DLD1 (cell line): ENCODE results near the gene RIN2.

Experiments
- in situ Hi-C: cut with HindIII; loops from 2 replicates; pipeline ENCODE4 v1.10.0; 2017; ENCODE audit warnings: low sequenced_read_pairs

RIN2 gene

DNA sequence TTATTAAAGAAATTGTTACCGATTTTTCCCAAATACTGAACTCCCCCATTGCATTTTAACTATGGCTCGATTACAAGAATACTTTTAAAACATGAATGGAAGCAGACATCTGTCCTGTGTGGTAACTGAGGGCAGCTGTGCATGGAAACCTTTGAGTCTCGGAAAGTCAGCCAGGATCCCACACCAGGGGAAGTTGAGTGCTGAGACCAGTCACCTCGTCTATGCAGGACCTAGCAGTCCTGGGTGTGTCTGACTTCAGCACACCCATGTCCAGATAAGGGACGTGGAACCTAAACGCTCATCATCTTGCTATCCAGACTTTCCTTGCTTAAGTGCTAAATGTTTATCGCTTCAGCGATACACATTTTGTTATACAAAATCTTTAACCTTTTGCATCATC, 6.1 kb downstream of the RIN2 start:
- in situ Hi-C loops: no loop called here

DNA sequence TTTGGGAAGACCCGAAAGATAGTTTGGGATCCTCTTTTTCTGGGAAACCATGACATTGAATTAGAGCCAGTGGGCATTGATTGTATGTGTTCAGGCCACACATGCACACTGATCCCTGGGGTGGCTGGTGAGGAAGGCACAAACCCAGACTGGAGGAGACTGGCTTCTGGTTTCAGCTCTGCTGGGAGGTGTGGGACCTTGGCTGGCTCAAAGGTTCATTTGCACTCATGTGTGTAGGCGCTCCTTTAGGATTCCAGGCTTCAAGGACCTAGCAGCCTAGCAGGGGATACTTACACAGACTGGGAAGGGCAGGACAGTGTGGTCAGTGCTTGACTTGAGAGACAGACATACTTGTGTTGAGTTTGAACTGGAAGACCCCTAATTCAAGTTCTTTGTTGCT, 7.2 kb downstream of the RIN2 start:
- in situ Hi-C loops: no loop called here

DNA sequence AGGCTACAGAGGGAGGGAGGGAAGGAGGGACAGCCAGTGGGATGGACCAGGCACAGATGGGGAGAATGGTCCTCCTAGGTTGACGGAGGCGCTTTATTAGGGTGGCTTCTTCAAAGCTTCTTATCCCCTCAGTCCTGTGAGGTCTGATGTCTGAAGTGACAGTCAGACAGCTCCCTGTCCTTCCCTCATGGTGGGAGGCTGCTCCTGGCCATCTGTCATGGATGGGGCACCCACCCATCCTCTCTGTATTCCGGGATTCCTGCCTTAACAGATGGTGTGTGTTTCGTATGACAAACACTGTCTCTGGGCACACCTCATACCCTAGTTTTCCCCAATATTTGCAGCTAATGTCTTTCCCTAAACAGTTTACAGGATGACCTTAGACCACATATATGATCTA, 7.9 kb downstream of the RIN2 start:
- in situ Hi-C loops: no loop called here

DNA sequence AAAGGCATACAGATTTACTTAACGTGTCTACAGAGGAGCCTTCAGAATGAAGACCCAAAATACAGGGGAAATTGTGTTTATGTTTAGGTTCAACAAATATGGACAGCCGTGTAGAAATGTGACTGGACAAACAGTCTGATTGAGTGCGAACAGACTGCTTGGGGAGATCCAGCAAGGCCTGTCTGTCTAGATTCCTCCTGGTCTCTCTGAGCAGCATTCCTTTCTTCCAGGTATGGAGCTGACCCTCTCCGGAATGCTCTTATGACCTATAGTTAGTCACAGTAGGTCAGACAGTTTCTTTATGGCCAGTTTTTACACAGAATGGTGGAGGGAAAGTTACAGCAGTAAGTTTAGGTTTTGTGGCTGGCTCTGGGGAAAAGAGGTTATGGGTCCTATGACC, 9.0 kb downstream of the RIN2 start:
- in situ Hi-C loops: no loop called here

DNA sequence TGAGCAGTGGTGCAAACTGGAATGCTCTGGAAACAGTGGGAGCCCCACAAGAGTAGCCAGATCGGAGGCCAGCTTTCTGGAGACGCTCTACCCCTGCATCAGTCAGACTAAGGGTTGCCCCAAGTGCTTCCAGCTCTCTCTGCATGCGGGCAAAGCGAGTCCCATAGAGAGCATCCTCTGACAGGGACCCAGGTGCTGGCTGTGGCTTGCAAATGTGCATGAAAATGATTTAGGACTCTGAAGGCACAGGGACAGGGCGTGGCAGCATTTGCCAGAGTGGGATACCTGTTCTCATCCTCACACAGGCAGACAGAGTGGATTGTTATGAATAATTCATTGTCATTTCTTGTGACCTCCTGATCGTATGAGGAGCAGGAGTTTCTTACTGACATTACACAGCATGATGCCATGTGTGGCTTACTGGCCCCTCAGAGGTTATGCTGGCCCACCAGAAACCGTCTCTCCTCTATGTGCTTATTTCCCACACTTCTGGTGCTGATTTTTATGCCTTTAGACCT, 10.3 kb downstream of the RIN2 start:
- in situ Hi-C loops: no loop called here

DNA sequence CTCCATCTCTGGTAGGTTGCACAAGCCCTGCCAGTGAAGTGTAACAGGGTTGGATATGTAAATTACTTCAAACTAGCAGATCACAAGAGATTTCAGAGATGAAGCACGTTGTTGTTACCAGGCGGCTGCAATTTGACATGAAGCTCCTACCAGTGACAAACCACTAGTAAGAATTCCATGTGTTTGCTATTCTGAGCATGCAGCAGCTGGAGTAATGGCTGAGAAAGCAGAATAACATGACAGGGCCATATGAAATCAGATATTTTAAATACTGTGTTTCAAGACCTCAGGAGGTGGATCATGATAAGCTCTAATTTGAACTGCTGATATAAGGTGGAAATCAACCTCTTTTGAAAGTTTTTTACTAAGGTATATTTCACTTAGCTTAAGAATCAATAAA, 11.4 kb downstream of the RIN2 start:
- in situ Hi-C loops: no loop called here

DNA sequence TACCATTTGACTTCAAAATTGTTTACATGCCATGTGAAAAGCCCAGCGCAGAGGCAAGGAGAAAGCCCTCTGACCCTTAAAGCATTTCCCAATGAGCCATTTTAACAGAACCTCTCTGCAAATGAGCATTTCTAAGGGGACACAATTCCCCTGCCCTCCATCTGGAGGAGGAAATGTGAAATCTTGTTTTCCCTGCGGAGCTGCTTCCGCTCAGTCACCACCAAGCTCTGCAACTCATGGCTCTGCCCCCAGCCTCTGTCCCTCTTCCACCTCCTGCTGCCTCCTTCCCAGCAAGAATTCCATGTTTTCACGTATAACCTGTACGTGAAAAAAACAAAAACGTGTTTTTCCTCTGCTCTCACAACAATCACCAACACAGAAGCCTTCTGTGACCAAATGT, 12.3 kb downstream of the RIN2 start:
- in situ Hi-C loops: no loop called here

DNA sequence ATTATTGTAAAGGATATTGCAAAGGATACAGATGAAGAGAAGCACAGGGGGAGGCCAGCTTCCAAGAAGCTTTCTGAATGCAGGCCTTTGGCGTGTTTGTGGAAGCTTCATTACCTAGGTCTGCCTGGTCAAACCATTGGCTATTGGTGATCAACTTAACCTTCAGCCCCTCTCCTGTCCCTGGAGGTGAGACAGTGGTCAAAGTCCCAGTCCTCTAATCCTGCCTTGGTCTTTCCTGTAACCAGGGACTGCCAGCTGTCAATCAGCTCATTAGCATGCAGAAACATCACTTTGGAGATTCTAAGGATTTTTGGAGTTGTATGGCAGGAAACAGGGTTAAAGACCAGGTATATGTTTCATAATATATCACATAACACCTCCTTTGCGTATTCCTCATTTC, 13.0 kb downstream of the RIN2 start:
- in situ Hi-C loops: no loop called here

DNA sequence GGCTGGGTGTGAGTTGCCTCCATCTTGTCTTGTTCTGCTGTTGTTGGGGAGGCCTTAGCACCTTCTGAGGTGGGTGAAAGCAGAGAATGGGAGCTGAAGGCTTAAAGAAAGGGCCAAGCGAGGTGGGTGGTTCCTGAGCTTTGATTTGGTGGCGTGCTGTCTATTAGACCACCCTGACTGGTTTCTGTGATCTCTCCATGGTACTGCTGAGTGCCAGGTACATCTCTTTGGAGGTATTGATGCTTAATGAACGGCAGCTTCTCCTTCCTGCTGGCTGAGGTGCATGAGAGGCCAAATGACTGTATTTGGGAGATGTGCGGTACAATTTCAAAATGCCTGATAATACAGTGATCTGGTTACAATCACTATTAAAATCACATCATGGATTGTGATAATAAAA, 15.4 kb downstream of the RIN2 start:
- in situ Hi-C loops: no loop called here

DNA sequence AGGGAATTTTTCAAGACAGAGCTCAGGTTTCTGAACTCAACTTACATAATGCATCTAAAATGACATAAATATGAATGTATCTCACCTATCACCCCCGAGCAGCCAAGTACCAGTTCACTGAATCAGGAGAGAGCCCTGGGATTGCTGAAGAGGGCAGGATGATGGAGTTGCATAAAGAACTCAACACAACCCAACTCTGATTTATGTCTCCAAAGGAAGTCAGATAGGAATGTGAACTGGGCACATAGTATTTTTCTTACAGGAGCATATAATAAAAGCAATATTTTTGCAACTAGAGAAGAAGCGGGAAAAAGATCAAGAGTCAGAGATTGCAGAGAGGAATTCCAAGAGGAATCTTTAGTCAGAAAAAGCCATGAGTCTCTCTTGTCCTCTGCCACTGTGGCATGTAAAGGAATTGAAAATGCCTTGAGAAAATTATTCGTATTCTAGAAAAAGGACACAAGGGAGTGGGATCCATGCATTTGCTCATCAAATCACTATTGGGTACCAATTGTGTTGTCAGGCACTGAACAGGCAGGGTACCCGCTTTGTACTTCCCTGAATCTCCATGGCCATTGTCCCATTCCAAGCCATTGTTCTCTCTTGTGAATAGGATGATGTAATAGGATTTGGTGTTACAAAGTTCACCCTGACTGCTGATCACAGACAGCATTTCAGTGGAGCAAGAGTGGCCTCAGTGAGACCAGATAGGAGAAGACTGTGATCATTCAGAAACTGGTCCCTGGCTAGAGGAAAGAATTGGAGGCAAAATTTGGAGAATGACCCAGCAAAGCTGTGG, 16.3 kb downstream of the RIN2 start:
- in situ Hi-C loops: no loop called here

DNA sequence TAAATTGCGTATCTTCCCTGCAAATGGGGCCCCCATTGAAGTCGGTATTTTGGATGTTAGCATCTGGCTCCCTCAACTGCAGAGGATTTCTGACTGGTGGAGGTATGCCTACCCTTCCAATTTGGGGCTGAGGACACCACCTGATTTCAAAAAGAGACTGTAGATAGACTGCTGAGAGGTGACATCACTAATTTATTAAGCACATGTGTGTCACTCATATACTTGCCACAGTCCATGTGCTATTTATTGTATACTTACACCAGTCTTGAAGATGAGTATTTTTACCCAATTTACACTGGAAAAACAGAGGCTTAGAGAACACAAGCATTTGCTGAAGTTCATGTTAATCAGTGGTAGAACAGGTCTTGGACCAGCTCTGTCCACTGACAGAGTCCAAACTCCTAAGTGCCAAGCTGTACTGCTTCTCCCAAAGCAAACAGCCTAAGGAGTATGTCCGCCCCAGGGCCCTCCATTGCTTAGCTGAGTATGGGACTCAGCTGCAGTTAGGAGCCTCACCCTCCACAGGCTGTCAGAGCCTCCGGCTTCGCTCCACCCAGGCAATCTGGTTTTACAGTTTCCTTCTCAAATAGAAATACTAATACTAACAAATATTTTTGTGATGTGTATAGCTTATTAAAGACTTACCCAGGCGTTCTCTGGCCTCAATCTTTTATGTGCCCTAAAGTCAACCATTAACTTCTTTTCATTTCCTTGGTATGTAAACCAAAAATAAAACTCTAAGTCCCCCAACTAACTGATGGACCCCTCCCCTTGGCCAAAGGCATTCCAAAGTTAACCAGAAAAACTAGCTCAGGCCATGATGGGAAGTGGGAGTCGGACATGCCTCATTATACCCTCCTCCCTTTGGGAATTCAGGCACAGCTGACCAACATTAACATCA, 17.5 kb downstream of the RIN2 start:
- in situ Hi-C loops: no loop called here

DNA sequence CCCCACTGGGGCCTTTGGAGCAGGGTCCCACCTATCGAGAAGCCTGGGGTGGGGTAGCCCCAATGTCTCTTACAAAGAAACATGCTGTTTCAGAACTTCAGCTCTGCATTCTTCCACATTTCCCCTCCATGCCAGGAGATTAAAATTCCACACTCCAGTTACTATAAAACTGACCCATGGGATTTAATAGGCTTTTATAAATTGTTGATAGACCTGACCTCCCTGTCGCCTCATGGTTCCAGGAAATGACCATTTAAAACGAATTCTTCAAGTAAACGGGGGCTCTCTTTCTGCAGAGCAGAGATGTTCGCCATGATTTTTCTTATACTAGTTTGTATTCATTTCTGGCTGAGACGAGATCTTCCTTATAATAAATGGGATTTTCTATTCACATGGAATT, 19.3 kb downstream of the RIN2 start:
- in situ Hi-C loops: no loop called here

DNA sequence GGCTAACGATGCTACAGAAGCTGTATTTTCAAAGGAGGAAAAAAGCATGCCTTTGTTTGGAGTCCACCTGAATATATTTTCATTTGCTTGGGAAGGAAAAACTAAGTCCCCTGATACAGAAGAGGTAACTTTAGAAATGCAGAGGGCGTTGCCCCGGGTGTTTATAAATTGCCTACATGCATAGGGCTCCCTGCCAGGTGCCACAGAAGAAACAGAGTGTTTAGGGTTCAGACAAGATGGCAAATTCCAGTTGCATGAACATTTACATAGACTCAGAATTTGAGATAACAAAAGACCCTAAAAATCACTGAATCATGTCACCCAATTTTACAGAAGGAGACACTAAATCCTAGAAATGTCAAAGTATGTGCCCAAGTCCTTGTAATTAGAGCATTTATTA, 19.9 kb downstream of the RIN2 start:
- in situ Hi-C loops: no loop called here

DNA sequence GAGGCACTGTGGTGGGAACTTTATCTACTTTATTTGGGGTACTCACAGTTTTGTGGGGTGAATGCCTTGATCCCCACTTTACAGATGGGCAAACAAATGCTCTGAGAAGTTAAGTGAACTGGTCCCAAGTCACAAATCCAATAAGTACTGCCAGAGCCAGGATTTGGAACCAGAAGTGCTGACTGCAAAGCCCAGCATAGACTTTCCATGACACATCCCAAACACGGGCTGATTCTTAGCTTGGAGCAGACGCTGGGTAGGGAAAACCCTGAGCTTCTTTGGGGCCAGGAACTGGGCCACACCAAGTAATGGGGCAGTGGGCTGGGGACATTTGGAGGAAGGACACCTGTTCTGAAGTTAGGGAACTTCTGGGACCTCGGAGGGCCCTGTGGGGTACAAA, 20.3 kb downstream of the RIN2 start:
- in situ Hi-C loops: no loop called here

DNA sequence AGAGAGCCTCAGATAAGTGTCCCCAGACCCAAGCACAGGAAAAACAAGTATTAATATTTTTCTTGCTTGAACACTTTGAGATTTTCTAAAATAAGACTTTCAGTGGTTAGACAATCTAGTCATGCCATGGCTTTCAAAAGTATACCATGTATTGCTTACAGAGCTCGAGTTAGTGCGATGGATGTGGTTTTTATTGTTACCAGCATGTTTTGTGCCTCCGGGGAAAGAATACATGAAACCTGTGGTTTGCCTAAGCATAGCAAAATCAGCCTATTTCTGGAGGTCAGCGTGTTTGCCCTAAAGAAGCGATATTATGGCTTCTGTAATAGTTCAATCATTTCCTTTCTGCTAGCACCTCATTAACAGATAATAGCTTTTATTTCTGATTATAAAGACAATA, 21.6 kb downstream of the RIN2 start:
- in situ Hi-C loops: no loop called here

DNA sequence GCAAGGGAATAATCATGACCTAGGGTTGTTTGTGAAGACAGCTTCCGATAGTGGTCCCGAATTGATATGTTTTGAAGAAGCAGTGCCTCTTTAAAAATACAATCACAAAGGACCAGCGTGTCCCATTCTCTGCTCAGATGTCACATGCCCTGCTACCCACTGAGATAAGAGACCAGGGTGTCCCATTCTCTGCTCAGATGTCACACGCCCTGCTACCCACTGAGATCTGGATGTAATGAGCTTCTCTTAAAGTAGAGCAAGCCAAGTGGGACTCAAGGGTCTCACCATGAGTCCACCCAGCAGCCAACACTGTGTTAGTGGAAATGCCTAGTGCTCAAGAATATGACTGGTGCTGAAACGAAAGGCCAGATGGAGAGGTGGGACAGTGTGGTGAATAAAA, 22.2 kb downstream of the RIN2 start:
- in situ Hi-C loops: no loop called here

DNA sequence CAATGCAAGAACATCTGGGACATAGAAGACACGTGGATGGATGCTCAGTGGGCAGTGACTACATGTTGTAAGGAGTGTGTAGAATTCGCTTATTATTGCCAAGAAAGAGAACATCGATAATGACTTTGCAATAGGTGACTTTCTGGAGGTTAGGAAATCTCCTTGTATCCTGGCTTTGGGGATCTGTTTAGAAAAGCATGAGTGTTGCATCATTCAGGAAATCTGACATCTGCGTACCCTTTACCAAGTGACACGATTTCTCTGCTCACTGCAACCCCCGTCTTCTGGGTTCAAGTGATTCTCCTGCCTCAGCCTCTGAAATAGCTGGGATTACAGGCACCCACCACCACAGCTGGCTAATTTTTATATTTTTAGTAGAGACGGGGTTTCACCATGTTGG, 23.2 kb downstream of the RIN2 start:
- in situ Hi-C loops: no loop called here

DNA sequence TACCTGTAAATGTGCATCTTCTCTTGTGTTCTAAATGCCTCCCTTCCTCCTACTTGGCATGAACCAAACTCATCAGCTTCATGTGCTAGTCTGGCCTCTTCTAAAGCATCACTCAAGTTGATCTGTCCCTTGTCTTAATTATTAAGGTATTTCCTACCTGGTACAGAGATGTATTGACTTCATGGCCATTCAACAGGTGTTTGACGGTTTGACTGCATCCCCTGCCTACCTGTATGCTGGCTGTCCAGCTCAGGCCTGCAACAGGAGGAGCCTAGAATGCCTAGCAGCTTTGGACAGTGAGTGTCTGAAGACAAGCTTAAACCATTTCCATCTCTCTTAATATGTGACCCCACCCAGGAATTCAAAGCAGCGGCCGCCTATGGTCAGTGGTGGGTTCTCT, 24.6 kb downstream of the RIN2 start:
- in situ Hi-C loops: no loop called here

DNA sequence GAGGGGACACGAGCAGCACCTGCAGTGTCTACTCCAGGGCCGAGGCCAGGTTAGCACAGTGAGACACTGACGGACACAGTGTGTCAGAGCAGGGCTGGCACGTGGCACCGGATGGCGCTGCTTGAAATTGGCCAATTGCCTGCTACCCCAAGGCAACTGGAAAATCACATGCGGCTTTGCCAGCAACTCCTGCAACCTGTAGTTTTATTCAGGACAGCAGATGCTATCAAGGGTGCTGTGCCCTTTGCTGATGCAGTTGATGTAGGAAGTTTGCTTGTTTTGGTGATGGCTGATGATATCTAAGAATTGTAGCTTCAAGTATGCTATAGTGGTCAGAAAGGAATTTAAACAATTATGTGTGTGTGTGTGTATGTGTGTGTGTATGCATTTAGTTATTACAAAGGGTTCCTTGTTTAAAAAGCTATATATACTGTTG, 25.9 kb downstream of the RIN2 start:
- in situ Hi-C loops: no loop called here

DNA sequence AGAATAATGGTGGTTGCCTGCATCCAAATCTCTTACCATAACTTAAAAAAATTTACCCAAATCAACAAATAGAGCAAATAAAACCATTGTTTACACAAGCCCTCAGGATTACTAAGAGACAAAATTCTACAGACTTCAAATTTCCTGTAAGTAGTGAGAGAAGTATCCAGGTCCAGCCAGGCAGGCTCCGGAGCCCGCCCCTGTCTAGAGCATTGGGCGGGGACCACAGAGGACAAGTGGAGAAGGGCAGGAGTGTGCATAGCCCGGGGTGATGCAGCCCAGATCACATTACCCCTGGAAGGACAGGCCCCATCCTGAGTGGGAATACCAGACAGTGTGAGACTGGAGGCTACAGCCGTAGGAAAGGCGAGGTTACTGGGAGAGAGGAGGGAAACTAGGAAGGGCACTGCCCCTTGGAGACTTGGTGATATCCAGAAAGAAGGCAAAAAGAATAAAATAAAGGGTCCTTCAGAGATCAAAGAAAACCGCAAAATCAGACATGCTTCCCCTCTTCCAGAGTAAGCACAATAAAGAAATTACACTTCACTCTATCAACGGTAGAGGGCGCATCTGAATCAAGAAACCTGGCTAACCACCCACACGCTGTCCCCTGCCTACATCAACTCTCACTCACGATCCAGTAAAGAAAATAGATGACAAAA, 26.6 kb downstream of the RIN2 start:
- in situ Hi-C loops: no loop called here

DNA sequence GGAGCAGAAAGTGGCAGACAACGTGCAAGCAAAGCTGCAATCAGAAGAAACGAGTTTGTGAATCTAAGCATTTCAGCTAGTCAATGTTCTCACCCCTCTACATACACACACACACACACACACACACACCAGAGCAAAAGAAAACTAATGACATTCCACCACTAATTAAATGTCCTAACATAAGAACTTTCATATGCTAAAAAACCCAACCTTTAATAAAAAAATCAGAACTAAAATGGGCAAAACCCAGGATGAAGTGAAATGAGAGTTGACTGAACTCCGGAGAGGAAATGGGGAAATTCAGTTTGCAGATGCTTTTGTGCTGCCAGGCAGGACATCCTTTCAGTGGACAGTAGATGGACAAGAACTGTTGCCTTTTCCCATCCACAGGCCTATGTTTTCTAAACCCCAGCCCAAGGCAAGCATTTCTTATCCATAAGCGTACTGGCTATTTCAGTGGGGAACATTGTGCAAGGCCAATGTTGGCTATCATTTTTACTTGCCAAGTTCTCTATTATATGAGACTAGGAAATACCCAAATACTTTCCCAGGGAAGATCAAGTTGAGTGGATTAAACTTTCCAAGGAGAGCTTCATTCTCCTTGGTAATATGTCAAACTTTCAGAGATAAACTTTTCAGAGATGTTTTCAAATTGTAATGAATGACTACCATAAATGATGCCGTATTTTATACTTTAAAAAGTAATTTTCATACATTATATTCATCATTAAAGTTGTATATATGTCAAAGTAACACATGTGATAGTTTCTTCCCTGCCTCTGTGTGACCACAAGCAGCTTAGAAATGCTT, 27.3 kb downstream of the RIN2 start:
- in situ Hi-C loops: no loop called here
